Right atrium auricular region (tissue), 2 donors: Measurements from ENCODE around the gene TAB2. TPM values are rescaled to one million over a fixed set of nuclear protein-coding genes. Genes with fewer than 3 reads are reported as not detected.
A peak's percentile ranks its signal among the peaks of the same experiment; 100 is the strongest.

ENCODE experiments used
- DNase-seq: peaks from one replicate; pipeline ENCODE4 v3.0.0-alpha.2; 2019; ENCODE audit warnings: low spot score
- H3K27ac ChIP-seq, 2 donors: fragments of 200-600 bp; sonication (generic); 1 replicate in 1 of 2; 2 replicates in 1 of 2; pipeline ENCODE4 v1.5.1; 2016 to 2019
- H3K27me3 ChIP-seq, 2 donors: fragments of 200-600 bp; sonication (generic); one replicate each; pipeline versions ENCODE4 v1.5.1 to v1.6.0; 2017 to 2019
- H3K36me3 ChIP-seq: fragments of 200-600 bp; sonication (generic); one replicate; pipeline ENCODE4 v1.5.1; 2016
- H3K4me1 ChIP-seq, 2 donors: fragments of 200-600 bp; sonication (generic); one replicate each; pipeline versions ENCODE4 v1.5.1 to v1.6.0; 2017 to 2019
- H3K4me3 ChIP-seq, 2 donors: fragments of 200-600 bp; sonication (generic); 1 replicate in 1 of 2; 2 replicates in 1 of 2; pipeline ENCODE4 v1.5.1; 2017 to 2019; ENCODE audit warnings: mild to moderate bottlenecking in 1 of 2, moderate library complexity in 1 of 2
- H3K9me3 ChIP-seq, 2 donors: fragments of 200-600 bp; sonication (generic); one replicate each; pipeline ENCODE4 v1.5.1; 2019
- CTCF ChIP-seq, 2 donors: fragments of 200-600 bp; sonication (generic); IDR thresholded peaks; one replicate each; pipeline ENCODE4 v1.5.1; 2019; ENCODE audit warnings: antibody characterized with exemption in 2 of 2
- total RNA-seq, 2 donors: library from RNA; depleted of rRNA; stranded (reverse); fragments of >200 nt; gene quantifications; one replicate each; pipeline ENCODE4 v1.1.0, GENCODE V29; 2016

Gene TAB2
- total RNA-seq, 2 donors from 2014 or later: 51.8 to 58.5 TPM

DNA sequence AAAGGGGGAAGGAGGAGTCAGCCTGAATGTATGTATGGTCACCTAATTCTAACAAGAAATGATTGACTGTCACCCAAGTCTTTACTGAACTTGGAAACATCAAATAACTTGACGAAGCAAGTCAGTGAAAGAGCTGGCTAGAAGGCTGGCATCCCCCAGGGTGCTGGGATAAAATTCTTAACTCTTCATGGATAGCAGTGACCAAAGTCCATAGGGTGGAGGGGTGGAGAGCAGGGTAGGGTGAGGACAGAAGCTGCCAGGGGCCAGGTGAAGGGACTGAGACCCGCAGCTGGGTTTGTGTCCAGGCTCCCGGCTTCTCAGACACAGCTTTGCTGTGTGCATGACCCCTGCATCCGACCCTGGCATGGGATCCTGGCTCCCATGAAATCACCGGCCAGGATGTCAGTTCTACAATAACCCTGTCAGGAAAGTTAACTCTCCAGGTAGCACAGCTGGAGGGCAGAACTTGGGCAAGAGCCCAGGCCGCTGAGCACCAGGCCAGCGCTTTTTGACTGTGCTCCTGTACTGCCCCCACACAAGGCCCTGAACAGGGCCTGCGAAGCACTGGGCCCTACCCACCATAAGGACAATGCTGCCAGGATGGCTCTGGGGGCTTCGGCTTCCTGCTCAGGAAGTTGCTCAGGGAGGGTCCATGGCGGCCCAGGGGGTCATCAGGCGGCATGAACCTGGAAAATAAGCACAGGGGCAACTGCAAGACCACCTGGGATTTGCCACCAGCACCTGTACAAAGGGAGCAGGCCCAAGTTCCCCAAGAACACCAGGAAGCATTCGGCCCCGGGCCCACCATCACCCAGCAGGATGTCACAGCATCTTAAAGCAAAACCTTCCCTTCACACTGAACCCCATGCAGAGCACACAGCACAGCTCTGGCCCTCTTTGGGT lies 134.8 kb downstream of the TAB2 start:
- H3K27me3 ChIP-seq: no peaks in the 10 kb centered on the region
- no peak overlapping the region for H3K4me3 ChIP-seq
- DNase-seq: no peak
- H3K4me1 ChIP-seq: peaks cover 0 to 58% of the 10 kb centered on the region in 2 donors
- H3K27ac ChIP-seq: no peak overlapping the region
- TF ChIP-seq CTCF (IDR thresholded peaks at IDR 0.05): no peak
- H3K9me3 ChIP-seq: no peaks in the 10 kb centered on the region
- no peaks in the 10 kb centered on the region for H3K36me3 ChIP-seq

DNA sequence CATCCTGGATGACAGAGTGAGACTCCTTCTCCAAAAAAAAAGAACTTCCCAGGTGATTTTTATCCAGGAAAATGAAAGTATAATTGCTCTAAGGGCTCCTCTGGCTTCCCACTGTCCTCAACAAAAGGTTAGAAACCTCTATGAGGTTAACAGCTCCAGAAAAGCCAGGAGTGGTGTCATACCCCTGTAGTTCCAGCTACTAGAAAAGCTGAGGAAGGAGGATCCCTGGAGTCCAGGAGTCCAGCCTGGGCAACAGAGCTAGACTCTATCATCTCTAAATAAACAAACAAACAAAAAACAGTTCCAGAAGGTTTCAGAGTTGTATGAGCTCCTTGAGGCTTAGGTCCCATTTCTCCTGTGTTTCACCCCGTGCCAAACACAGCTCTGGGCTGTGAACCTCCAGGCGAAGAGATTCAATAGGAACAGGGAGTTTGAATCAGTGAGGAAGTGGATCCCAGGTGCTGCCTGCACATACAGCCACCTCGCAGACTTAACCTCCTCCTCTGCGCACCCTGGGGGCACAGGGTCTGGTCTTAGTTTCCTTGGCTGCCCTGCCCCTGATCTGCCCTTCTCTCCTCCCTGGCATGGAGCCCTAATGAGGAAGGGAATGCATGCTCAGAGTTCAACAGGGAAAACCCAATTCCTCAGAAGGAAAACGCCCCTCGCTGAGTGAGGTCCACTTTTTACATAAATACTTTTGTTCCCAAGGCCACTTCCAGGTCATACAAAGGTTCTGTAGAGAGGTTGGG lies 136.3 kb downstream of the TAB2 start:
- no peak for DNase-seq
- no peaks in the 10 kb centered on the region for H3K36me3 ChIP-seq
- H3K9me3 ChIP-seq: no peaks in the 10 kb centered on the region
- peak overlapping the region; percentile 67 to 68 for H3K27ac ChIP-seq
- peaks cover 0 to 67% of the 10 kb centered on the region in 2 donors for H3K4me1 ChIP-seq
- H3K4me3 ChIP-seq: no peak overlapping the region
- H3K27me3 ChIP-seq: no peaks in the 10 kb centered on the region
- TF ChIP-seq CTCF (IDR thresholded peaks at IDR 0.05): no peak

GRCh38 chr6:149454346-149454848 lies 136.9 kb downstream of the TAB2 start:
- H3K27ac ChIP-seq: peak overlapping the region; percentile 67 to 68
- H3K27me3 ChIP-seq: no peaks in the 10 kb centered on the region
- DNase-seq: peak; percentile 94
- no peak for TF ChIP-seq CTCF (IDR thresholded peaks at IDR 0.05)
- no peak overlapping the region for H3K4me3 ChIP-seq
- no peaks in the 10 kb centered on the region for H3K9me3 ChIP-seq
- H3K36me3 ChIP-seq: no peaks in the 10 kb centered on the region
- H3K4me1 ChIP-seq: peaks cover 0 to 67% of the 10 kb centered on the region in 2 donors

DNA sequence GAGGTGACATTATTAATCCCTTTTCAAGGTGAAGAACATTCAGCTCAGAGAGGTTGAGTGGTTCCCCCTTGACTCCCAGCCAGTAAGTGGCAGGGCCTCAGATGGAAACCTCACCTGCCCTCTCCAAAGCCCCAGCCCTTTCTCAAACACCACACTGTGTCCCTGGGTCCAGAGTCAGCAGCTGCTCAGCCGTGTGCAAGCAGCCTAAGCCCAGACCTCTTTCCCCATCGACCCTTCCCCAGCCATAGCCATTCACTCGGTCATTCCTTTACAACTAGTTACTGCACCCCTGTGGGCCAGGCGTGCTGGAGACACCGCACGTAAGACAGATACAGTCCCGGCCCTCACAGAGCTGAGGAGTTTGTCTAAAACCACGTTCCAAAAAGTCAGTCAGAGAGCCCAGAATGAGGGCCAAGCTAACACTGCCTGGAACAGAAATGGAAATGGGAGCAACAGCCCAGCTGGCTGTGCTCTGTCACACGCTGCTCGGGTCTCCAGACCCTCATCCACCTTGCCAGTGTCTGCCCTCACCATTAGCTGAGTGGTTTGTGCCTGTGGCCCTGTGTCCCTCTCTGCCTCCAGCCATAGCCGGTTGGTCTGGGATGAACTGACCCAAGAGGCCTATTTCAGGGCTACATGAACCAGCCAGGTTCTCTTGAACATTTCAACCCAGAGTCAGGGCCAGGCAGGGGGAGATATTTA lies 137.7 kb downstream of the TAB2 start:
- Histone ChIP-seq H3K4me1 (peaks cover 0 to 66% of the 10 kb centered on the region in 2 donors), H3K36me3 (no peaks in the 10 kb centered on the region), H3K27ac (peak overlapping the region; percentile 67 to 68), H3K4me3 (no peak overlapping the region), H3K27me3 (no peaks in the 10 kb centered on the region), H3K9me3 (no peaks in the 10 kb centered on the region)
- no peak for DNase-seq
- no peak for TF ChIP-seq CTCF (IDR thresholded peaks at IDR 0.05)

- Histone ChIP-seq H3K9me3 (no peaks in the 10 kb centered on the region), H3K27ac (no peak overlapping the region), H3K4me1 (peaks cover 0 to 53% of the 10 kb centered on the region in 2 donors), H3K27me3 (no peaks in the 10 kb centered on the region), H3K4me3 (no peak overlapping the region), H3K36me3 (no peaks in the 10 kb centered on the region)
- DNase-seq: no peak
- TF ChIP-seq CTCF (IDR thresholded peaks at IDR 0.05): no peak
Observed at GRCh38 chr6:149456311-149457021, 139.0 kb downstream of the TAB2 start.
